HG03432 (cell line): Measurements from ENCODE around the gene PTPRG.
A peak's percentile ranks its signal among the peaks of the same experiment; 100 is the strongest.
"Not testable (repeated sequence)": the region's sequence is repeated elsewhere in the genome, so short reads cannot be mapped to it uniquely, and the experiment has no call there.

Experiments
- ATAC-seq: cut with Tn5 transposase; IDR thresholded peaks from one replicate; pipeline ENCODE4 v1.9.1; 2021; ENCODE audit warnings: mild to moderate bottlenecking, moderate library complexity; ENCODE audit not compliant: unreplicated experiment

Gene PTPRG

DNA sequence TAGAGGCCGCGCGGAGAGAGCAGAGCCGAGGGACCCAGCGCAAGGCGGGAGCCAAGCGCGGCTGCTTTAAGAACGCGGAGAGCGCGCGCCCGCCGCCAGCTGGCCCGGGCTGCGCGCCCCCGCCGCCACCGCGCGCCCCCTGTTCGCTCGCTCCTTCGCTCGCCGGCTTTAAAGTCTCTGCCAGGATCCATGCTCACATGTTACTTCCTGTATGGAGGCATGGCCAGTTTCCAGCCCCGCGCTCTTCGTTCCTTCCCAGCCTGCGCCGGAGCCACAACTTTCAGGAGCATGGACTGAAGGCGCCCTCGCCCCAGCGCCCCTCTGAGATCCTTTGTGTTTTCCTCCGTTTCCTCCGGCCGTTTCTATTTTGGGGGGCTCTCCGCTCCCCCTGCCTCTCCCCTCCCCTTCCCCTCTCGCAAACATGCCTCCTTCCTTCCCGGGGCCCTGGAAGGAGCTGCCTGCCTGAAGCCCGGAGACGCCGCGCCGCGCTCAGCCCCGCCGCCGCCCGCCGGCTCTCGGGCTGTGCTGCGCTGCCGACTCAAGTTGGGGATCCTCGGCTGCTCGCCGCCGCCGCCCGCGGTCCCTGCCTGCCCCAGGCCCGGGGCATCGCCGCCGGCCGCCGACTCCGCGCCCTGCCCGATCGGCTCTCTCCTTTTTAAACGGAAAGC lies at the start of gene PTPRG:
PTPRG (plus strand) TSS at position 198 of the 668 bp plus-strand sequence. CDS start 717 bp downstream, outside the sequence.
- peak; percentile 70 for ATAC-seq

DNA sequence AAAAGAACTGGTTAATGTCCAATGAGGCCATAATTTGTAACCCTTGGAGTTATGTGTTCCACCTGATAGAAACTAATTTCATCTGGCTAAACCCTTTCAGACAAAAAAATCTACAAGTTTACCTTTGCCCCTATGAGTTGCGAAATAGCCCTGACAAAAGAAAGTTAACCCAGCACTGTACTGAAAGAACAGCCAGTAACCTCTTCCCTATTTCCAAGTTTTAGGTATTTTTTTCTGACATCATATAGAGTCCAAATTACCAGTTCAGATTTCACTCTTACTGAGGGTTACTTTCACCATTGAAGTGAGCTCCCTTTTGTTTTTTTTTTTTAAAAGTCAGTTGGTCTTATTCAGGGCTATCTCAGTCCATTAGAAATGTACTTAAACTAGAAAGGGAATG lies 42.8 kb upstream of the PTPRG start:
- ATAC-seq: peak; percentile 29

GRCh38 chr3:61520966-61521628 lies 40.3 kb upstream of the PTPRG start:
- ATAC-seq: peak; percentile 98

DNA sequence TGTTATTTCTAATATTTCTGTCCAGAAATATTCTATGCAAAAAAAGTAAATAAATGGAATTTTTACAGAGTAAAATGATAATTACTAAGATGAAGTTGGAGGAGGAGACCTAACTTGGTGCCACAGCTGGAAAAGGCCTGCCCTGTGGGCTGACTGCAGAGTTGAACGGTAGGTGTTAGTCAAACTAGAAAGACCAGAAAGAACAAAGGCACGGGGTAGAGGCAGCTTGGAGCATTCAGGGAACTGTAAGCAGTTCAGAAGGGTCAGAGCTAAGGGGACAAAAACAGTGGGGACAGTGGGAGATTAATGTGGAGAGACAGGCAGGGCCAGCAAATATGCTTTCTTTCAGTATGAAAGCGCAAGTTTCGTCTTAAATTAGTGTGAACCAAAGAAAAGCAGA lies 39.3 kb upstream of the PTPRG start:
- ATAC-seq: no peak

DNA sequence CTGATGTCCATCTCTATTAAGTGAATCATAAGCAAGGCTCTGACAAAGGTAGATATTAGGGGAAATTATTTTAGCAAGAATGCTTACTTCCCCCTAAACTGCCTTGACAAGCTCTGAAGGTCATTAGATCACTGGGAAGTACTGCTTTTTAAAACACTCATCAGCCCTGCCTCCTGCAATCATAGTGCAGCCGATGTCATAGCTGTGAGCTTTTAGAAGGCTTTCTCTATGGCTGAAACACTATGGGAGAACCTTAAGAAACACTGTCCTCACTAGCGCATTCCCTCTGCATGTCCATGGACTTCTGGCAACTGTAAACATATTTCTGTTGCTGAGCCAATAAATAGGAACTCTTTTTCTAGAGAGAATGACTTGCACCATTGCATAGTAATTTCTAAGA lies 38.7 kb upstream of the PTPRG start:
- no peak for ATAC-seq

- ATAC-seq: no peak
Observed at GRCh38 chr3:61524933-61525332, 36.4 kb upstream of the PTPRG start.

GRCh38 chr3:61526308-61526707 lies 35.1 kb upstream of the PTPRG start:
- no peak for ATAC-seq

DNA sequence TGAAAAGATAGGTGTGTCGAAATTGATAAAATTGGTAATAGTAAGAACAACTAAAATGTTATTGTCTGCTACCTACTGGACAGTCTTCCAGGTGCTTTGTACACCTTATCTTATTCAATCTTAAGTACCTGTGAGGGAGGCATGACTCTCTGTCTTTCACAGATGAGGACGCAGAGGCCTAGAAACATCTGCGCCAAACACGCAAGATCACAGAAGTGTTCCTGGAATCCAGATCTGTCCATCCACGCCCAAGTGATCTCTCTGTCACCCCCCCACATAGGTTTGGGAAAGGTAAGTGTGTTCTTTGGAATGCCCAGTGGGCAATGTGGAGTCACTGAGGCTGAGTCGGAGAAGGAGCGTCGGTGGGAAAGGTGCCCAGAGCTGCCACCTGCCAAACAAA lies 34.4 kb upstream of the PTPRG start:
- no peak for ATAC-seq

- ATAC-seq: no peak
Observed at GRCh38 chr3:61530355-61530754, 31.0 kb upstream of the PTPRG start.

- ATAC-seq: no peak
Observed at GRCh38 chr3:61531528-61531927, 29.8 kb upstream of the PTPRG start.

GRCh38 chr3:61532739-61533500 lies 28.5 kb upstream of the PTPRG start:
- ATAC-seq: no peak

GRCh38 chr3:61535826-61536225 lies 25.5 kb upstream of the PTPRG start:
- no peak for ATAC-seq

DNA sequence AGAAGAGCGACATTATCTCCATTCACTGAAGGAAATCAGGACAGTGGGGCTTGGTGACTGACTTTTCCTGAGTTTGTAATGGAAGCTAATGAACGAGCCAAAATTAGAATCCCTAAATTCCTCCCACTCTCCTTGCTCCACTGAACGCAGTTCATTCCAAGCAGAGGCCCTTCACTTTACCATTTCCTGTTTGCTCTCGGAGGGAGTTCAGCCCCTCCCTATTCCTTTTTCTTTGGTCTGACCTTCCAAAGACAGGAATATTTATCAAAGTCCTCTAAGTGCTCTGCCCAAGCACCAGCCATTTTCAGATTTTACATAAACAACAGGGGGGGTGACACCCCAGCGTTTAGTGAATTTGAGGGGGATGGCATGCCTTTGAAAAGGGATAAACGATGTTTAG lies 24.0 kb upstream of the PTPRG start:
- no peak for ATAC-seq

DNA sequence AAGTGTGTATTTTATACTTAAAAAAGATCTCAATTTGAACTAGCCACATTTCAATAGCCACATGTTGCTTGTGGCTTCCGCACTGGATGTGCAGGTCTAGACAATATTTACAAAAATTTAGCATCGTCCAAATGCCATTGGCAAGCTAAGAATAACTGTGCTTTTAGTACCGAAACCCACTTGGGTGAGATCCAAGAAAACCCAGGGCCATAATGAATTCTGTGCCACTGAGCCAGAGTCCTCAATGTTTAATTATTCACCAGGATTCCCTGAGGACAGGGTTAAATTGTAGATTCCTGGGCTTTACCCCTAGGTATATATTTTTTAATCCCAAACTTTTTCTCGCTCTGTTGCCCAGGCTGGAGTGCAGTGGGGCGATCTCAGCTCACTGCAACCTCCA lies 22.9 kb upstream of the PTPRG start:
- no peak for ATAC-seq

- no peak for ATAC-seq
Observed at GRCh38 chr3:61541694-61542093, 19.7 kb upstream of the PTPRG start.

- ATAC-seq: no peak
Observed at GRCh38 chr3:61545716-61546115, 15.7 kb upstream of the PTPRG start.

DNA sequence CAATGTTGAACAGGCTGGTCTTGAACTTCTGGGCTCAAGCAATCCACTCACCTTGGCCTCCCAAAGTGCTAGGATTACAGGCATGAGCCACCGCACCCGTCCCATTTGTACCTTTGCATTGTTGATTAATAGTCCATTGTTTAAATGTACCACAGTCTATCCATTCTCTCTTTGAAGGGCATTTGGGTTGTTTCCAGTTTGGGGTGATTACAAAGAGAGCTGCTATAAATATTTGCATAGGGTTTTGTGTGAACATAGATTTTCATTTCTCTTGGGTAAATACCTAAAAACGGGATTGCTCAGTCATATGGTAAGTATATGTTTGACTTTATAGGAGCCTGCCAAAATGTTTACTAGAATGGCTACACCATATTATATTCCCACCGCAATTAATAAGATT lies 13.7 kb upstream of the PTPRG start:
- peak; percentile 37 for ATAC-seq

- not testable (repeated sequence) for ATAC-seq
Observed at GRCh38 chr3:61552704-61553103, 8.7 kb upstream of the PTPRG start.

DNA sequence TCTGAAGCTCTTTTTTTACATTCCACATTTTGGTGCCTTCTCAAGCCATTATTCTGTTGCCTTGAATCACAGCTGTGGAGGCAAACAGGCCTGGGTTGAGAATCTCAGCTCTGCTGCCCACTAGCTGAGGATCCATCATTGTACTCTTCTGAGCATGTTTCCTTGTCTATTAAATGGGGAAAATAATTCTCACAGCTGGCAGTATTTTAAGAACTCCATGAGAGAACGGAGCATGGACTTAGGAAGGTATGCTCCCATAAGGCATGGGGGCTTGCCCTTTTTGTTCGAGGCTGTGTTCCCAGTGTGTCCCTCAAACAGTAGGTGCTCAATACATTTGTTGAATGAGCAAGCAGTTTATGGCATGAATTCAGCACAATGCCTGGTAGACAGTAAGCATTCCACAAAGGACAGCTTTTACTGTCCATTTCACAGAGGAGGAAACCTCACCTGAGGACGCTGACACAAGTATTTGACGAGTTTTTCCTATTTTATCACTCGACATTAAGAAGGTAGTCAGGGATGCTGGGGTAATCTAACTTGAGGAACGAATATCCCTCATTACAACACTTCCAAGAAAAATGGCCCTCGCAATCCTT lies 2.1 kb upstream of the PTPRG start:
- no peak for ATAC-seq

GRCh38 chr3:61560517-61561373 lies 626 bp upstream of the PTPRG start:
- peak; percentile 63 for ATAC-seq
